Heart right ventricle (tissue), 16 donors: ENCODE results near the gene SLCO2A1. TPM values are rescaled to one million over a fixed set of nuclear protein-coding genes. Genes with fewer than 3 reads are reported as not detected.

Experiments used
- ATAC-seq, 8 donors: fragments of 200-7000 bp; cut with Tn5 transposase; one replicate each; pipeline ENCODE4 v1.9.1; 2020; ENCODE audit warnings: mild to moderate bottlenecking in 8 of 8, moderate library complexity in 8 of 8, moderate number of reproducible peaks in 1 of 8
- DNase-seq, 2 donors: peaks; one replicate each; pipeline ENCODE4 v3.0.0-alpha.2; 2020
- H3K27ac ChIP-seq, 10 donors: fragments of 200-600 bp; sonication (generic) in 2 of 10; one replicate each; pipeline versions ENCODE4 v1.5.0 to v1.8.0; 2020 to 2022; ENCODE audit warnings: mild to moderate bottlenecking in 3 of 10
- H3K27me3 ChIP-seq, 7 donors: fragments of 200-600 bp; one replicate each; pipeline ENCODE4 v1.8.0; 2021 to 2022; ENCODE audit warnings: mild to moderate bottlenecking in 2 of 7
- H3K36me3 ChIP-seq, 9 donors: fragments of 200-600 bp; sonication (generic) in 1 of 9; one replicate each; pipeline versions ENCODE4 v1.5.0 to v1.8.0; 2020 to 2022; ENCODE audit warnings: mild to moderate bottlenecking in 2 of 9
- H3K4me1 ChIP-seq, 9 donors: fragments of 200-600 bp; sonication (generic) in 1 of 9; one replicate each; pipeline versions ENCODE4 v1.5.0 to v1.8.0; 2020 to 2022; ENCODE audit warnings: mild to moderate bottlenecking in 4 of 9
- H3K4me3 ChIP-seq, 10 donors: fragments of 200-600 bp; sonication (generic) in 2 of 10; one replicate each; pipeline versions ENCODE4 v1.5.0 to v1.8.0; 2020 to 2022; ENCODE audit warnings: mild to moderate bottlenecking in 7 of 10, moderate library complexity in 2 of 10
- H3K9me3 ChIP-seq, 11 donors: fragments of 200-600 bp in 10 of 11; sonication (generic) in 2 of 11; one replicate each; pipeline versions ENCODE4 v1.5.0 to v1.8.0; 2013 to 2022; ENCODE audit warnings: mild to moderate bottlenecking in 2 of 11, control low read depth in 1 of 11, moderate library complexity in 1 of 11
- CTCF ChIP-seq, 9 donors: fragments of 200-600 bp; sonication (generic) in 2 of 9; IDR thresholded peaks; one replicate each; pipeline versions ENCODE4 v1.5.0 to v1.8.0; 2021 to 2022; ENCODE audit warnings: antibody characterized with exemption in 9 of 9, mild to moderate bottlenecking in 5 of 9, moderate library complexity in 1 of 9
- WGBS, 2 donors: extraction: QIAGEN DNeasy Blood & Tissue Kit; methylation state at CpG; one replicate each; pipeline ENCODE4 v1.1.7; 2013; ENCODE audit warnings: inconsistent platforms in 1 of 2; 5-methylcytosine and 5-hydroxymethylcytosine counted together
- intact Hi-C, 10 donors: fragments of 100-400 bp; cut with DNase I; formaldehyde crosslinking; loops; one replicate each; pipeline versions ENCODE4 v1.11.1 to v1.14.2; 2022
- polyA plus RNA-seq, 2 donors: library from polyadenylated mRNA; stranded (reverse); fragments of 200-250 nt; gene quantifications; one replicate each; pipeline ENCODE4 v1.2.3, GENCODE V29; 2013
- total RNA-seq, 10 donors: library from RNA; stranded (reverse); fragmentation: NEBNext Ultra II Directional in 3 of 10; extraction: Animal tissue kit (Norgen Biotek cat#: 25700) in 3 of 10; gene quantifications; one replicate each; pipeline versions ENCODE4 v1.2.1 to v1.2.4, GENCODE V29; 2021 to 2023
- donor health status: Arrhythmogenic right ventricular cardiomyopathy.
- donor health status: ischemic (EF 13 %, LVEDD 7.1; RV severe dilation, severe dysfunction).
- donor health status: healthy with polysubstance abuse.
- donor health status: DM: no; HTN: yes; CAD: no.
- donor health status: DM: no; HTN: no; CAD: no.
- donor health status: ischemic (EF 25% LVEDD 6.9; RV normal size, moderate dysfunction).
- donor health status: ischemic (EF 25% LVEDD 5.7; RV mildly dilated, moderate dysfunction).
- donor health status: healthy.
- donor health status: DM: yes; HTN: yes; CAD: no.
- donor health status: Ischemic cardiomyopathy.
- donor health status: ischemic (EF 35%, LVEDD 5.7; RV mildly dilated, moderate dysfunction).
- donor health status: nonischemic (EF 11% LVEDD 7.7; RV severe dilation, severe dysfunction).
- donor health status: DM: yes; HTN: yes; CAD: no.
- donor health status: PGD.
- donor health status: ischemic (EF 29% LVEDD 5.4; RV normal size, mild dysfunction).
- donor health status: nonischemic (EF 23%, LVEDD 6.1; RV moderate dilation, normal function).

The SLCO2A1 gene
- total and polyA plus RNA-seq, 12 donors: 3.6 to 30.4 (median 10.0) TPM

GRCh38 chr3:134033315-134033996 is 3.7 kb upstream of the SLCO2A1 start:
- peaks cover 0 to 26% (median 6%) of the 10 kb centered on the region in 9 donors for H3K4me1 ChIP-seq
- WGBS, 2 donors: 91 to 92% methylated on average over 8 of the region's 8 CpGs
- no peak for TF ChIP-seq CTCF (IDR thresholded peaks at IDR 0.05)

GRCh38 chr3:134031348-134031915 is 1.7 kb upstream of the SLCO2A1 start:
- Histone ChIP-seq H3K4me1 (peaks cover 0 to 27% (median 6%) of the 10 kb centered on the region in 9 donors), H3K36me3 (no peaks in the 10 kb centered on the region), H3K4me3 (no peak overlapping the region), H3K27ac (no peak overlapping the region), H3K27me3 (peaks cover 0 to 40% (median 16%) of the 10 kb centered on the region in 7 donors), H3K9me3 (no peaks in the 10 kb centered on the region)
- DNase-seq: no peak
- TF ChIP-seq CTCF (IDR thresholded peaks at IDR 0.05): no peak
- peak in 4 of 8 donors; percentile 5 to 28 (median 16) for ATAC-seq
- WGBS, 2 donors: 89% methylated on average over 4 of the region's 4 CpGs
- intact Hi-C loops: loop anchor here in 2 of 10 donors (10.0 kb wide), 2 partner anchors 87 to 97 kb away; no protein-coding TSS in a partner anchor

More at GRCh38 chr3:134033315-134033996, 3.7 kb upstream of the SLCO2A1 start:
- intact Hi-C loops: loop anchor here in 2 of 10 donors (10.0 kb wide), 2 partner anchors 89 to 99 kb away; no protein-coding TSS in a partner anchor
- DNase-seq (no peak), ATAC-seq (no peak)
- Histone ChIP-seq H3K27ac (no peak overlapping the region), H3K4me3 (no peak overlapping the region), H3K9me3 (no peaks in the 10 kb centered on the region), H3K27me3 (peaks cover 0 to 29% (median 8%) of the 10 kb centered on the region in 7 donors), H3K36me3 (no peaks in the 10 kb centered on the region)

- DNase-seq (no peak), ATAC-seq (peak in 3 of 8 donors; percentile 12 to 29 (median 12))
- Histone ChIP-seq H3K4me3 (peak overlapping the region; percentile 24 to 71 (median 60)), H3K36me3 (no peaks in the 10 kb centered on the region), H3K9me3 (no peaks in the 10 kb centered on the region), H3K4me1 (peaks cover 0 to 27% (median 6%) of the 10 kb centered on the region in 9 donors), H3K27ac (peak overlapping the region in 1 of 10 donors; percentile 4), H3K27me3 (peaks cover 0 to 40% (median 16%) of the 10 kb centered on the region in 7 donors)
- intact Hi-C loops: loop anchor here in 2 of 10 donors (10.0 kb wide), 2 partner anchors 86 to 96 kb away; no protein-coding TSS in a partner anchor
- TF ChIP-seq CTCF (IDR thresholded peaks at IDR 0.05): no peak
- WGBS, 2 donors: 45 to 47% methylated on average over 14 to 16 of the region's 16 CpGs
These were observed 938 bp upstream of the SLCO2A1 start for GRCh38 chr3:134030379-134031347.
